ENCODE results near the gene ATG4D.

ATG4D gene

DNA sequence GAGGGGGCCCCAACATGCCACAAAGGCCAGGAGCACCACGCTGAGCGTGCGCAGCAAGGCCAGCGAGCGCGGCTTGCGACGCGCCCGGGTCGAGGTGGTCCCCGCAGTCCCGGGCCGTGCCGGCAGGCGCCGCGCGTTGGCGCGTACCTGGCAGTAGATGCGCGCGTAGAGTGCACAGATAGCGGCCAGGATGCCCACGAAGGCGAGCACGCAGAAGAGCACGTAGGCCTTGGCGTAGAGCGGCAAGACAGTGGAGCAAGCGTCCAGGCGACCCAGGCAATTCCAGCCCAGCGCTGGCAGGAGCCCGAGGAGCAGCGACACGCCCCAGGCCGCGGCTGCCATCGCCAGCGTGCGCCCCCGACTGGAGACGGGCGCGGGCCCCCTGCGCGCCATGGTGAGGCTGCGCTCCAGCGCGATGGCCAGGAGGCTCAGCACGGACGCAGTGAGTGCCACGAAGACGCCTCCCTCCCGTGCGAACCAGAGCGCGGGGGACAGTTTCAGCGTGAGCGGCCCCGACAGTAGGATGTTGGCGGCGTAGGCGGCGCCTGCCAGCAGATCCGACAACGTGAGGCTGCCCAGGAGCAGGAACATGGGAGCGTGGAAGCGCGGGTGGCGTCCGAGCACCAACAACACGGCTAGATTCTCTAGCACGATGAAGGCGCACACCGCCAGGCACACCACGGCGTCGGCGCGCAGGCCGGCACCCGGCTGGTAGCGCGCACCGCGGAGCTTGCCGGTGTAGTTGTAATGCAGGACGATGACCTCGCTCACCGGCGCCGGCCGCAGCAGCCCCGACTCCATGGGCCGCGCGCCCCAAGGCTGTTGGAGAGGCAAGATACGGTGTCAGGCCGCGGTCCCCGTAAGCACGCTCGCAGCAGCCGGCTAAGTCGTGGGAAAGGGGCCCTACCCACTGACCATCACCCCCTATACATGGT, 29.2 kb upstream of the ATG4D start:
- TF ChIP-seq, protein P1, sequence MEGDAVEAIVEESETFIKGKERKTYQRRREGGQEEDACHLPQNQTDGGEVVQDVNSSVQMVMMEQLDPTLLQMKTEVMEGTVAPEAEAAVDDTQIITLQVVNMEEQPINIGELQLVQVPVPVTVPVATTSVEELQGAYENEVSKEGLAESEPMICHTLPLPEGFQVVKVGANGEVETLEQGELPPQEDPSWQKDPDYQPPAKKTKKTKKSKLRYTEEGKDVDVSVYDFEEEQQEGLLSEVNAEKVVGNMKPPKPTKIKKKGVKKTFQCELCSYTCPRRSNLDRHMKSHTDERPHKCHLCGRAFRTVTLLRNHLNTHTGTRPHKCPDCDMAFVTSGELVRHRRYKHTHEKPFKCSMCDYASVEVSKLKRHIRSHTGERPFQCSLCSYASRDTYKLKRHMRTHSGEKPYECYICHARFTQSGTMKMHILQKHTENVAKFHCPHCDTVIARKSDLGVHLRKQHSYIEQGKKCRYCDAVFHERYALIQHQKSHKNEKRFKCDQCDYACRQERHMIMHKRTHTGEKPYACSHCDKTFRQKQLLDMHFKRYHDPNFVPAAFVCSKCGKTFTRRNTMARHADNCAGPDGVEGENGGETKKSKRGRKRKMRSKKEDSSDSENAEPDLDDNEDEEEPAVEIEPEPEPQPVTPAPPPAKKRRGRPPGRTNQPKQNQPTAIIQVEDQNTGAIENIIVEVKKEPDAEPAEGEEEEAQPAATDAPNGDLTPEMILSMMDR (IDR thresholded peaks at IDR 0.05; ENCODE audit: insufficient read depth, missing control alignments) = no peak
- FAIRE-seq = no peak
- DNase-seq (ENCODE audit: insufficient read length, low spot score) = no peak

DNA sequence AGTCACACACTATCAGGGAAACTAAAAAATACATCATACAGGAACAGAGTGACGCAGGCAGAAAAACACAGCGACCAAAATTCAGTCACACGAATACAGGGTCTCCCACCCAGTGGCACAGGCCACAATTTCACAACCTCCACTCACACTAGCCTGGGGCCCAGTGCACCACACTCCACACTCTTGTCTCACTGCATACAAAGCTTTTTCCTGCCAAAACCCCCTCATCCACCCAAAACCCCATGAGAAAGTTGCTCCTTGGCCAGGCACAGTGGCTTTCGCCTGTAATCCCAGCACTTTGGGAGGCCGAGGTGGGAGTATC, 27.7 kb upstream of the ATG4D start:
- DNase-seq (ENCODE audit: insufficient read length, low spot score) (no peak), FAIRE-seq (no peak)
- TF ChIP-seq, protein P1 (IDR thresholded peaks at IDR 0.05; ENCODE audit: insufficient read depth, missing control alignments) = no peak

DNA sequence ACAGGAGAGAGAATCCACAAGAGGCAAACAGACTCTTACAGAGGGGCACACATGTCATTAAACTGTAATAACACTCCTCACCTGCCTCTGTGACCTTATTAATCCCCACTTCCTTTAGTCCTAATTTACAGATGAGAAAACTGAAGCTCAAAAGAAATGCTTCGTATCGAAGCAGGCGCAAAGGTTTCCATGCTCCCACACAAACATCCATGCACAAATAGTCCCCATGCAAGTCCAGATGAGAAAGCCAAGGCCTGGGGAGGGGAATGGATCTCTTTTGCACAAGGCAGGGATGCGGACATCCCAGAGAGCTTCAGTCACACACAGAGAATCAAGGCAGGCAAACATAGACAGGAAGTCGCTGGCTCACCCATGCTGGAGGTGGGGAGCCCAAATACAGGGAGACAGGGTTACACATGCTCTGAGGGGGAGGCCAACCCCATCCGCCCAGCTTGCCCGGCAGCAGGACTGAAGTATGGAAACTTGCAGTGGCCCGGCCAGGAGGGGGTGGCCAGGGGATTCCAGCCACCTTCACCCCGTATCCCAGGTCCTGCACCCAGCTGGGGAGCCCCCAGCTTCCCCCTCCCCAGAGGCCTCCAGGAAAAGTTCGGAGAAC, 26.9 kb upstream of the ATG4D start:
- no peak for FAIRE-seq
- TF ChIP-seq, protein P1 (IDR thresholded peaks at IDR 0.05; ENCODE audit: insufficient read depth, missing control alignments) = no peak
- DNase-seq (ENCODE audit: insufficient read length, low spot score) = no peak

DNA sequence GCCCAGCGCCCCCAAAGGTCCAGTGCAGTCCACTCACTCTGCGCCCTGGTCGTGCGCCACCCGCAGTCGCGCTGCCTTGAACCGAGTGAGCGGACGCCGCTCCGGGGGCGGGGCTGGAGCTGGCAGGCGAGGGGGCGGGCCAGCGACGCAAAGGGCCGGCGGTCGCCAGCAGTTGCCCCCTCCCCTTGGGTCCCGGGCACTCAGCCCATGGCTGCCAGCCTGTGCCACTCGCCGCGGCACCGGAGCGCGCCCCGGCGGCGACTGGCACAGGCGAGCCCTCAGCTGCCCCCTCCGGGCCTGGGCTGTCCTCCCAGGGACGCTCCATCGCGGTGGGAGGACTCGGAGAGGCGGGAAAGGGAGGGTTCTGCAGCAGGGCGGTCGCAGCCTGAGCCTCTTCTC, 26.3 kb upstream of the ATG4D start, which contains the start of gene S1PR5:
S1PR5 (minus strand) TSS at position 87 of the 399 bp plus-strand sequence. CDS start 2,436 bp downstream, outside the sequence.
- no peak for FAIRE-seq

DNA sequence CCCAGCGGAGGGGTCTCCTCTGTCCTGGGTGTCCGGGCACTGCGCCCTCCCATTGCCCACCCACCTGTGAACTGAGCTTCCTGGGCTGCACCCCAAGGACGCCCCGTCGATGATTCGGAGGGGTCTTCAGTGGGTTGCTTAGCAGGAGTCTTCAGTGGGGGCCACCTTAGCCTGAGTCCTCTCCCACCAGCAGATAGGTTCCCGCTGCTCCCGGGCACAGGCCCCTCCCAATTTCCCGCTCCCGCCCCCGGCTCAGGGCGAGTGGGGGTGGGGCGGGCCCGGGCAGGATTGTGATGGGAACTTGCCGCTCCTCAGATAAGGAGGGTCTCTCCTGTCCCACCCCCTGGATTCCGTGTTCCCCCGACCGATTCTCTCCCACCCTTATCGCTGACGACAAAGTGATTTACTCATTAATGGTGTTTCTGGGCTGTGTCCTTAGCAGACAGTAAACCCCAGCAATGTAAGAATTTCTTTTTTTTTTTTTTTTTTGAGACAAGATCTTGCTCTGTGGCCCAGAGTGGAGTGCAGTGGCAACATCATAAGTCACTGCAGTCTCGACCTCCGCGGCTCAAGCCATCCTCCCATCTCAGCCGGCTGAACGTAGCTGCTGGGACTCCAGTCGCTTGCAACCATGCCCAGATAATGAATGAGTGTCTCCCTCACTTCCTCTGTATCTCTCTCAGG, 25.8 kb upstream of the ATG4D start:
- TF ChIP-seq, protein P1 (IDR thresholded peaks at IDR 0.05; ENCODE audit: insufficient read depth, missing control alignments) = no peak
- no peak for FAIRE-seq
- peak; percentile 55 for DNase-seq (ENCODE audit: insufficient read length, low spot score)

More for the DNA sequence above, 26.3 kb upstream of the ATG4D start, which contains the start of gene S1PR5:
- DNase-seq (ENCODE audit: insufficient read length, low spot score) = no peak
- TF ChIP-seq, protein P1 (IDR thresholded peaks at IDR 0.05; ENCODE audit: insufficient read depth, missing control alignments) = no peak

DNA sequence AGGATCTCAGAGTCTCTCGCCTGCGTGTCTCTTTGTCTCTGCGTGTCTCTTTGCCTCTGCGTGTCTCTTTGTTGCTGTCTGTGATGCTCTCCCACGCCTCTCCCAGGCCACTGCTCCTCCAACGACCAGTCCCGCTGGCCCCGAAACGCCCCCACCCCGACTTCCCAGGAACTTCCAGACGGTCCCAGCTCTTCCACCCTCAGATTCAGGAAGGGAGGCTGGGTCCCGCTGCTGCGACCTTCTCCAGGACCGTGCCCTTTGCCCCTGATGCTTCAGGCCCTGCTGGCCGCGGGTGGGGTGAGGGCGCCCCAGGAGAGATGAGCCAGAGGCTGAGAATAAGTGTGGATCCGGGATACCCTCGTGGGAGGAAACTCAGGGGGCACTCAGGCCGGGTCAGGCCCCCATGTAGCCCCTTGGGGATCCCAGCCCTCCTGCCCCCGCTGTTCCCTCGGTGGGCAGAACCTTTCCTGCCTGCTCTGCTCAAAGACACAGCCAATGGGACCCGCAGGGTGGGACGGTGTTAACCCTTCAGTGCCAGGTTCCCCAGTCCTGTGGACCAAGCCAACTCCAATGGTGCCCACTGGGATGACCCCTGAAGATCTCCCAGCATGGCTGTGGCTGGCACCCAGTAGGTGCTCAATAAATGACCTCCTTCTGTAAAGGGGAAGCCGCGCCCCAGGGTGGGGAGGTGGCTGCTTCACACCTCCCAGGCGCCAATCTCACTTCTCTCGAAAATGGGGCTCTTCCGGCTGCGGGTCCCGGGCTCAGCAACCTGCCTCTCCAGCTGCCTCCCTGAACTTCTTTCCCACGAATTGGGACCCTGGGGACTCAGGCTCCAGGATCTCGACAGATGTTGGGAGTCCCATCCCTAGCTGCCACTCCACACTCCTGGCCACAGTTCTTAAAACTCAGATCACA, 25.0 kb upstream of the ATG4D start:
- FAIRE-seq (no peak), DNase-seq (ENCODE audit: insufficient read length, low spot score) (no peak)
- TF ChIP-seq, protein P1 (IDR thresholded peaks at IDR 0.05; ENCODE audit: insufficient read depth, missing control alignments) = no peak
